Lower leg skin (tissue), 3 donors: ENCODE data around the gene NDUFS1.

ENCODE experiments used
- POLR2A ChIP-seq, 2 donors: fragments of 450-650 bp; IDR thresholded peaks; one replicate each; pipeline ENCODE4 v1.6.1; 2016 to 2017; ENCODE audit warnings: antibody characterized with exemption in 2 of 2, mild to moderate bottlenecking in 1 of 2, moderate library complexity in 1 of 2
- TF ChIP-seq, protein P1 (sequence below), 3 donors: fragments of 450-650 bp; IDR thresholded peaks; one replicate each; pipeline ENCODE4 v1.5.1; 2016; ENCODE audit warnings: antibody characterized with exemption in 3 of 3, mild to moderate bottlenecking in 3 of 3, moderate library complexity in 2 of 3

DNA sequence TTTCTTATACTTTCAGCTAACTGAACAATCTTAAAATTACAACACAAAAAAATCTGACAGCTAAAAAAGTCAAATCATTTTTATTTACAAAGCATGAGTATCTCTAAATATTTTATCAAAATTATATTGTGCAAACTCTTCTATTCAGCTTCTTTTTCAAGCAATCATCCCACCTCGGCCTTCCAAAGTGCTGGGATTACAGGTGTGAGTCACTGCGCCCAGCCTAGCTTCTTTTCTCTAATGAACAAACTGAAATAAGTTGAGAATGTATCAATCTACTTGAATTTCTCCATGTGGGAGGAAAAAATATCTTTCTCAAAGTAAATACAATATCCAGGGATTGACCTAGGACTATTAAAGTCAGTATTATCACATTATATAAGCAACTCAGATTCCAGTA lies 14.9 kb downstream of the NDUFS1 start:
- TF ChIP-seq, protein P1, sequence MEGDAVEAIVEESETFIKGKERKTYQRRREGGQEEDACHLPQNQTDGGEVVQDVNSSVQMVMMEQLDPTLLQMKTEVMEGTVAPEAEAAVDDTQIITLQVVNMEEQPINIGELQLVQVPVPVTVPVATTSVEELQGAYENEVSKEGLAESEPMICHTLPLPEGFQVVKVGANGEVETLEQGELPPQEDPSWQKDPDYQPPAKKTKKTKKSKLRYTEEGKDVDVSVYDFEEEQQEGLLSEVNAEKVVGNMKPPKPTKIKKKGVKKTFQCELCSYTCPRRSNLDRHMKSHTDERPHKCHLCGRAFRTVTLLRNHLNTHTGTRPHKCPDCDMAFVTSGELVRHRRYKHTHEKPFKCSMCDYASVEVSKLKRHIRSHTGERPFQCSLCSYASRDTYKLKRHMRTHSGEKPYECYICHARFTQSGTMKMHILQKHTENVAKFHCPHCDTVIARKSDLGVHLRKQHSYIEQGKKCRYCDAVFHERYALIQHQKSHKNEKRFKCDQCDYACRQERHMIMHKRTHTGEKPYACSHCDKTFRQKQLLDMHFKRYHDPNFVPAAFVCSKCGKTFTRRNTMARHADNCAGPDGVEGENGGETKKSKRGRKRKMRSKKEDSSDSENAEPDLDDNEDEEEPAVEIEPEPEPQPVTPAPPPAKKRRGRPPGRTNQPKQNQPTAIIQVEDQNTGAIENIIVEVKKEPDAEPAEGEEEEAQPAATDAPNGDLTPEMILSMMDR (IDR thresholded peaks at IDR 0.05), result no peak
- no peak for TF ChIP-seq POLR2A (IDR thresholded peaks at IDR 0.05)
